Sigmoid colon (tissue), 7 donors: ENCODE results near the gene CLCN5. TPM values are rescaled to one million over a fixed set of nuclear protein-coding genes. Genes with fewer than 3 reads are reported as not detected.

Source experiments
- DNase-seq: peaks from one replicate; pipeline ENCODE4 v3.0.0-alpha.2; 2019
- H3K27ac ChIP-seq, 4 donors: fragments of 200-600 bp; sonication (generic); one replicate each; pipeline ENCODE4 v1.5.1; 2016 to 2019; ENCODE audit warnings: mild to moderate bottlenecking in 1 of 4
- H3K27me3 ChIP-seq, 3 donors: fragments of 200-600 bp; sonication (generic); one replicate each; pipeline ENCODE4 v1.5.1; 2019; ENCODE audit warnings: mild to moderate bottlenecking in 1 of 3
- H3K36me3 ChIP-seq, 4 donors: fragments of 200-600 bp; sonication (generic); one replicate each; pipeline ENCODE4 v1.5.1; 2016 to 2019
- H3K4me1 ChIP-seq, 4 donors: fragments of 200-600 bp; sonication (generic); one replicate each; pipeline ENCODE4 v1.5.1; 2017 to 2019
- H3K4me3 ChIP-seq, 4 donors: fragments of 200-600 bp; sonication (generic); one replicate each; pipeline ENCODE4 v1.5.1; 2017 to 2019; ENCODE audit warnings: mild to moderate bottlenecking in 2 of 4, moderate library complexity in 1 of 4
- H3K9me3 ChIP-seq, 4 donors: fragments of 200-600 bp in 3 of 4; sonication (generic) in 3 of 4; one replicate each; pipeline versions ENCODE4 v1.5.1 to v1.6.1; 2013 to 2019
- CTCF ChIP-seq, 4 experiments: fragments of 450-650 bp in 3 of 4; fragments of 200-600 bp in 1 of 4; IDR thresholded peaks; one replicate each; pipeline ENCODE4 v1.5.1; 2016 to 2019; ENCODE audit warnings: antibody characterized with exemption in 4 of 4, mild to moderate bottlenecking in 3 of 4, moderate library complexity in 2 of 4
- EP300 ChIP-seq, 4 donors: sonication (generic); formaldehyde crosslinking; IDR thresholded peaks; one replicate each; pipeline ENCODE4 v1.6.1; 2017; ENCODE audit warnings: antibody characterized with exemption in 4 of 4
- POLR2A ChIP-seq, 2 donors: fragments of 450-650 bp; IDR thresholded peaks; one replicate each; pipeline ENCODE4 v1.6.1; 2016; ENCODE audit warnings: antibody characterized with exemption in 2 of 2, mild to moderate bottlenecking in 2 of 2, moderate library complexity in 2 of 2
- POLR2AphosphoS5 ChIP-seq, 4 donors: sonication (generic); formaldehyde crosslinking; IDR thresholded peaks; one replicate each; pipeline ENCODE4 v1.6.1; 2017; ENCODE audit warnings: antibody characterized with exemption in 4 of 4
- WGBS, 2 donors: extraction: QIAGEN DNeasy Blood & Tissue Kit; methylation state at CpG; one replicate each; pipeline ENCODE4 v1.1.7; 2013; 5-methylcytosine and 5-hydroxymethylcytosine counted together
- intact Hi-C: fragments of 100-400 bp; cut with DNase I; formaldehyde crosslinking; loops from one replicate; pipeline ENCODE4 v1.15.1; 2023
- polyA plus RNA-seq, 3 donors: library from polyadenylated mRNA; stranded (reverse); fragments of 200-250 nt; gene quantifications; one replicate each; pipeline ENCODE4 v1.2.3, GENCODE V29; 2013
- total RNA-seq, 4 donors: library from RNA; depleted of rRNA; stranded (reverse); fragments of >200 nt; gene quantifications; one replicate each; pipeline ENCODE4 v1.1.0, GENCODE V29; 2016
- donor health status: healthy with polysubstance abuse.
- donor health status: Bipolar disorder and iron deficiency.
- donor health status: healthy.

Gene CLCN5
- total and polyA plus RNA-seq, 7 donors: under 0.01 to 3.0 (median 1.8) TPM

GRCh38 chrX:49958727-49959485 is 36.5 kb downstream of the CLCN5 start:
- WGBS, 2 donors: 74 to 90% methylated on average over 4 of the region's 4 CpGs
- H3K4me3 ChIP-seq: no peak overlapping the region
- H3K36me3 ChIP-seq: no peaks in the 10 kb centered on the region
- no peaks in the 10 kb centered on the region for H3K4me1 ChIP-seq
- TF ChIP-seq EP300 (IDR thresholded peaks at IDR 0.05) (no peak), POLR2AphosphoS5 (IDR thresholded peaks at IDR 0.05) (no peak), POLR2A (IDR thresholded peaks at IDR 0.05) (no peak), CTCF (IDR thresholded peaks at IDR 0.05) (no peak)
- DNase-seq: no peak
- no peaks in the 10 kb centered on the region for H3K27me3 ChIP-seq
- intact Hi-C loops: no loop called here
- H3K9me3 ChIP-seq: no peaks in the 10 kb centered on the region
- no peak overlapping the region for H3K27ac ChIP-seq

GRCh38 chrX:49959602-49960001 is 37.2 kb downstream of the CLCN5 start:
- Histone ChIP-seq H3K4me3 (no peak overlapping the region), H3K4me1 (no peaks in the 10 kb centered on the region), H3K9me3 (no peaks in the 10 kb centered on the region), H3K27ac (no peak overlapping the region), H3K27me3 (no peaks in the 10 kb centered on the region), H3K36me3 (no peaks in the 10 kb centered on the region)
- TF ChIP-seq CTCF (IDR thresholded peaks at IDR 0.05): no peak
- no peak for TF ChIP-seq POLR2A (IDR thresholded peaks at IDR 0.05)
- TF ChIP-seq EP300 (IDR thresholded peaks at IDR 0.05): no peak
- TF ChIP-seq POLR2AphosphoS5 (IDR thresholded peaks at IDR 0.05): no peak
- no peak for DNase-seq
- intact Hi-C loops: no loop called here
- 88 to 92% methylated on average over 2 of the region's 2 CpGs for WGBS, 2 donors

GRCh38 chrX:49960061-49960460 is 37.7 kb downstream of the CLCN5 start:
- no peak overlapping the region for H3K27ac ChIP-seq
- no peaks in the 10 kb centered on the region for H3K27me3 ChIP-seq
- intact Hi-C loops: no loop called here
- H3K9me3 ChIP-seq: no peaks in the 10 kb centered on the region
- H3K4me3 ChIP-seq: no peak overlapping the region
- TF ChIP-seq POLR2AphosphoS5 (IDR thresholded peaks at IDR 0.05) (no peak), CTCF (IDR thresholded peaks at IDR 0.05) (no peak), POLR2A (IDR thresholded peaks at IDR 0.05) (no peak), EP300 (IDR thresholded peaks at IDR 0.05) (no peak)
- H3K4me1 ChIP-seq: no peaks in the 10 kb centered on the region
- whole genome bisulfite sequencing, 2 donors: 77 to 83% methylated on average over 1 of the region's 1 CpG
- DNase-seq: no peak
- H3K36me3 ChIP-seq: no peaks in the 10 kb centered on the region

- H3K9me3 ChIP-seq: no peaks in the 10 kb centered on the region
- H3K4me1 ChIP-seq: no peaks in the 10 kb centered on the region
- intact Hi-C loops: no loop called here
- H3K4me3 ChIP-seq: no peak overlapping the region
- no peak overlapping the region for H3K27ac ChIP-seq
- no peaks in the 10 kb centered on the region for H3K27me3 ChIP-seq
- H3K36me3 ChIP-seq: no peaks in the 10 kb centered on the region
- no peak for DNase-seq
- WGBS, 2 donors: 92 to 95% methylated on average over 2 of the region's 2 CpGs
- no peak for TF ChIP-seq POLR2A (IDR thresholded peaks at IDR 0.05)
- TF ChIP-seq EP300 (IDR thresholded peaks at IDR 0.05): no peak
- no peak for TF ChIP-seq POLR2AphosphoS5 (IDR thresholded peaks at IDR 0.05)
- no peak for TF ChIP-seq CTCF (IDR thresholded peaks at IDR 0.05)
These were observed 48.3 kb downstream of the CLCN5 start for GRCh38 chrX:49970674-49971073.
